H54 (cell line): Measurements from ENCODE around the gene PTPRO.
A peak's percentile ranks its signal among the peaks of the same experiment; 100 is the strongest.

Experiments
- DNase-seq: peaks from one replicate; pipeline ENCODE4 v3.0.0; 2011; ENCODE audit warnings: low spot score, mixed read lengths; ENCODE audit not compliant: insufficient read length
- FAIRE-seq: peaks from 3 replicates; lab custom pipeline; 2011; peaks lifted over from hg19 to GRCh38; lab: Jason Lieb, UNC
- POLR2A ChIP-seq: IDR thresholded peaks from 2 replicates; pipeline ENCODE4 v1.6.1; 2011; ENCODE audit warnings: low read depth, mild to moderate bottlenecking, low read length

Gene PTPRO

DNA sequence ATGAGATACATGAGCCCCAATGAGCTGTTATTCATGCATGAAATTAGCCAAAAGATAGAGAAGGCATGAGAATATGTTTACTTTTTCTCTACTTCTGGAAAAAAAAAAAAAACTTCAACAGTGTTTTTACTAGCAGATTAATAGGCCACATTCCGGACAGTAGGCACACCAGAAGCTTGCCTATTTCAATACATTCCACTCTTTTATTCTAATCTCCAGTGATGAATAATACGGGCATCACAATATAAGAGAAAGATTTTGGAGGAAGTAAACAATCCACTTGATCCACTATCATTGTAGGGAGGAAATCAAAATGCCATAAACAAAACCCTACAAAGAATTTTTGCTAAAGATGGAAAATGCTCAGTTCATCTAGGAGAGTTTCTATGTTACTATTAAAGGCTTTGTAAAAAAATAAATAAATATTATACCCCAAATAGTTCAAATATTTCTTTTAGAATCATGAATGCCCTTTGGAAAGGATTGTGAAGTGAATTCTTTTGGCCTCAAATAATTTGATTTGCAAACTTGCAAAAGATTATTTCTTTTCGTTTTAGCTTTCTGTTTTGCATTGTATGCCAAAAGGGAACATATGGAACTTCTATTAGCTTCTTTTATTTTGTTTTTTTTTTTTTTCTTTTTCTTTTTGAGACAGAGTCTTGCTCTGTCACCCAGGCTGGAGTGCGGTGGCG lies 234.2 kb downstream of the PTPRO start:
- no peak for FAIRE-seq
- no peak for DNase-seq
- TF ChIP-seq POLR2A, result no peak

- TF ChIP-seq POLR2A, result no peak
- no peak for FAIRE-seq
- no peak for DNase-seq
Observed at GRCh38 chr12:15558915-15559528, 236.7 kb downstream of the PTPRO start.

GRCh38 chr12:15561396-15561795 lies 239.1 kb downstream of the PTPRO start:
- TF ChIP-seq POLR2A, result no peak
- DNase-seq (no peak), FAIRE-seq (no peak)

DNA sequence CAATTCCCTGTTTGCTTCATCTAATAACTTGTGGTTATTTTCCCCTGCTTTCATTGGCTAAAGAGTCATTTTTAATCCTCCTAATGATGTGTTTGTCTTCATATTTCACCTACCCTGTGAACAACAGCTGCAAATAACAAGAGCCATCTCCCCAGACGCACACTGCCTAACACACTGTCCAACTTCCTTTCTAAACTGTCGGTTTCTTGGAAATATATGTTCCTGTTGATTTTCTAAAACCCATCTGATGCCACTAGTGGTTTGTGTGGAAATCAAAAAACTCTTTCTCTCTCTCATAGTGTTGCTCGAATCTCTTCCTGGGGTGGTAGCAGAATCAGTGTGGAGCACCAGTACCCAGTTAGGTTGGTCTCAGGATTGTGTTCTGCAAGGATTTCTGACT lies 240.0 kb downstream of the PTPRO start:
- TF ChIP-seq POLR2A, result no peak
- FAIRE-seq (no peak), DNase-seq (no peak)

DNA sequence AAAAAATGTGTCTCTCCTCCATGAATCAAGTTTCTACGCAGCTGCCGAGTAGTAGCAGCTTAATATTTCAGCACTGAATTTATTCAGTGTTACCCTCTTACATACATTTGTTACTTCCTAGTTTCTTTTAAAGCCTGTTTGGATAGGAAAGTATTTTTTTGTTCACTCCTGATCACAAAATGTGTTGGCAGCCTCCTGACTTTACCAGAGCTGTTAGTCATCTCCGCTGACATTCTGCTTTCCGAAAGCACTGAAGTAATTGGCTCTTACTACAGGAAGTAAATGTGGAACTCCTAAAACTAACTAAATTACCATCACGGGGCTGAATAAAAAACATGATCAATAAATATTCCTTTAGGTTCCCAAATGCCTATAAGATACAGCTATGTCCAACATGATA lies 241.4 kb downstream of the PTPRO start:
- no peak for TF ChIP-seq POLR2A
- FAIRE-seq (peak; percentile 94), DNase-seq (no peak)

GRCh38 chr12:15574353-15574752 lies 252.0 kb downstream of the PTPRO start:
- FAIRE-seq (peak; percentile 61), DNase-seq (no peak)
- TF ChIP-seq POLR2A, result no peak

- no peak for TF ChIP-seq POLR2A
- DNase-seq, result no peak
- no peak for FAIRE-seq
Observed at GRCh38 chr12:15575671-15576541, 253.6 kb downstream of the PTPRO start.

GRCh38 chr12:15580431-15580830 lies 258.1 kb downstream of the PTPRO start:
- no peak for TF ChIP-seq POLR2A
- DNase-seq (no peak), FAIRE-seq (no peak)

- no peak for FAIRE-seq
- no peak for DNase-seq
- TF ChIP-seq POLR2A, result no peak
Observed at GRCh38 chr12:15581006-15581405, 258.7 kb downstream of the PTPRO start.

DNA sequence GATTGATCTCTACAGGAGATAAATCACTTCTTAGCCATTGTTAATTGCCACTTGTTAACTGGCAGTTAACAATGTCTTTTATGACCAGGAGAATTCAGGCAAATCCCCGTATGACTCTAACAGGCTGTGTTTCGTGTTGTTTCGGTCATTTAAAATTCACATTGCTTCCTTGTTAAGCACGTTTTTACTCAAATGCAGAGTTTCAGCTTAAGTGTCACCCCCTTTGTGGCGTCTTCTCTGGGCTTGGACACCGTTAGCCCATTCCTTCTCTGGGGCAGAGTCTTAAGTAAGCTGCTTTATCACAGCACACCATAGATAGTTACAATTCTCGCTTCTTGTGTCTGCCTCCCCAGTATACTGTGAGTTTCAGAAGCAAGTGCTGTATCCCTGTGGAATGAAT lies 261.5 kb downstream of the PTPRO start:
- DNase-seq, result no peak
- no peak for FAIRE-seq
- TF ChIP-seq POLR2A, result no peak

DNA sequence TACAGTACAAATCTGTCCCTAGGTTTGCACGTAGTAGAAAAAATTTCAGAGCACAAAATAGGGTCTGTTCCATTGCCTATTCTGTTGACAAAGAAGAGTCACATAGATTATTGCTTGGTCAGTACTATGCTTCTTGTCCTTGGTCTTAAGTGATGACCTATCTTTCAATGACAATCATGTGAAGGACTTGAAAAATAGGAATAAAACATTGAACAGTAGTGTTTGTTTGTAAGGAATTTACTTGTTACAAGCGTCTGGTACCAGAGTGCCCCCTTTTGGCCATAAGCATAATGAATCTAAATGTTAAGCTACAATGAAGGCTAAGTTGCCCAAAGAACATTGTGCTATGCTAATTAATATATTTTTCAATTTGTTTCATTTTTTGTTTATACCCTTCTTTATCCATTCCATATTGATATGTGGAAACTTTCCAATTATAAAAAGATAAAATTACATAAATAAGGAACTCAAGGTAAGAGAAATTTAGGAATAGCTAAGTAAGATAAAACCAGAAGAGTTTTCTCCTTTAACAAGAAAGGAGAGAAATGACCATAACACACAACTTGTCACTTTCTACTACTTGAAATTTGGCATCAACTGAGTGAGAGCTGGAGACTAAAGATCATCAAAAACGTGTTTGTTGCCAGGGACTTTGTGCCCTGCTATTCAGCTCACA lies 262.2 kb downstream of the PTPRO start:
- peak; percentile 27 for FAIRE-seq
- no peak for DNase-seq

DNA sequence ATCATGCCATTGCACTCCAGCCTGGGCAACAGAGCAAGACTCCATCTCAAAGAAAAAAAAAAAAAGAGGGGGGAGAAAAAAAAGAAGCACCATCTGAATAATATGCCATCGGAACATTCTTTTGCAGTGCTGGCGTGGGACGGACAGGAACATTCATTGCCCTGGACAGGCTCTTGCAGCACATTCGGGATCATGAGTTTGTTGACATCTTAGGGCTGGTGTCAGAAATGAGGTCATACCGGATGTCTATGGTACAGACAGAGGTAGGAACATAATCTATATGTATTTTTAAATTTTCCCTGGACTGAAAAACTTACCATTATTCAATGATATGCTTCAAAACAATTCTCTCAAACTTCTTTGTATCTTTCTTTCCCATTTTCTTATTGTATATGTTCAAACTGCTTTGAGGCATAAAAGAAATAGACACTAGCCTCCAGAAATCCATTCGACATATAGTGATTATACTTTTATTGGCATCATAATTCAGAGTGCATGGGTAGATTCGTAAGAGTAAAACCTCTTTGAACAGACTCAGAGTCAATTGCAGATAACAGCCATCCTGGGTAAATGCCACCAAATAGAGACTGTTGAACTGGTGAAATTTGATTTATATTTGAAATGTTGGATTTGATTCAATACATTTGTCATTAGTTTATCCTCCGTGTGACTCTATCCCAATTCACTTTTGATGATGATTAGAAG lies 267.2 kb downstream of the PTPRO start:
- DNase-seq, result no peak
- no peak for TF ChIP-seq POLR2A

More for the DNA sequence above, 262.2 kb downstream of the PTPRO start:
- no peak for TF ChIP-seq POLR2A

DNA sequence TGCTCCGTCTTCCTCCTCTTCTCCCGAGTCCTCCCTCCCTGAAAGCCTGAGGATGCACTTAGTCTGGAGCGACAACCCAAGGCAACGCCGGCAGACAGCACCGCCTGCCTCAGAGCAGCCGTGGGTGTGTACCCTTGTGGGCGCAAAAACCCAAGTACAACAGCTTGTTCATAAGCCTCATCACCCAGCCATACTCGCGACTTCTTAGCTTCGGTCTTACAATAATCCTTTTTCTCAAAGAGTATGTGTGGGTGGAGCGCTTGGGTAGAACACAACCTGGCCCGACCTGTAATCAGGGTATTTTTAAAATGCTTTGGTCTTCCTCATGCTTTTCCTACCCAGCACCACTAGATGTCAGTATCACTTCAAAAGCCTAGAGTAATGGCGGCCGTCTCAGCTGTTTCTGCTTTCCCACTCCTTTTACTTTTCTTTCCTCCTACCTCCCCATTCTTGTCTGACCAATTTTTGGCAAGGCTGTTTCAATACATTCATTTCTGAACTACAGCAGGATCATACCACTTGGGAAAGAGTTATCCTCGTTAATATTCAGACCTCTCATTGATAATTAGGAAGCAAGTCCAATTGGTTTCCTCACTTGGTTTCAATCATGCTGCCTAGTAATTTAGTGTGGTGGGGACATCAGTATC lies 268.0 kb downstream of the PTPRO start:
- DNase-seq (peak; percentile 53), FAIRE-seq (peak; percentile 97)
- no peak for TF ChIP-seq POLR2A

More for the DNA sequence above, 267.2 kb downstream of the PTPRO start:
- no peak for FAIRE-seq
